Measurements from ENCODE around the gene L3MBTL4. TPM values are rescaled to one million over a fixed set of nuclear protein-coding genes. Genes with fewer than 3 reads are reported as not detected.

The L3MBTL4 gene
- total and polyA plus RNA-seq, 9 donors = 4.2 to 79.1 (median 23.7) TPM

DNA sequence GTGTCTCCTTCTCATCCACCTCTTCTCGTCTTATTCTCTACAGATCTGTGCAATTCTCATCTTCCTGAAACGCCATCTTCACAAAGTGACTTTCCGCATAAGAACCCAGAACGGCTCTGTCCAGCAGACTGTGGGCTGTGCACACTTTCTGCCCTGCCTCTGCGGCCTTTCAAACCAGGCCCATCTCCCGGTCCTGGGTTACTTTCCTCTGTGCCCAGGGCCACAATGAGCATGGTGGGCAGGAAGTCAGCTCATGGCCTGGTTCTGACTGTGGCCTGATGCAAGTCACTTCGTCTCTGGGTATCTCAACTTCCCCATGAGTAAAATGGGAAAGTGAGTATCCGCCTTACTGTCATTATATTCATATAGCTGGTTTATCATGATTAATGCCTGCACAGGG is 447.7 kb downstream of the L3MBTL4 start:
- intact Hi-C loops (cut with DNase I) = no loop called here
- Histone ChIP-seq H3K27ac (no peak overlapping the region), H3K36me3 (no peaks in the 10 kb centered on the region), H3K27me3 (no peaks in the 10 kb centered on the region), H3K4me3 (no peak overlapping the region), H3K4me1 (ENCODE audit: insufficient read depth) (no peaks in the 10 kb centered on the region), H3K9me3 (no peaks in the 10 kb centered on the region)
- WGBS, 3 donors = 87 to 91% (median 88%) methylated on average over 8 of the region's 8 CpGs
- DNase-seq = no peak
- TF ChIP-seq POLR2A (IDR thresholded peaks at IDR 0.05) = no peak
- TF ChIP-seq, protein P1, sequence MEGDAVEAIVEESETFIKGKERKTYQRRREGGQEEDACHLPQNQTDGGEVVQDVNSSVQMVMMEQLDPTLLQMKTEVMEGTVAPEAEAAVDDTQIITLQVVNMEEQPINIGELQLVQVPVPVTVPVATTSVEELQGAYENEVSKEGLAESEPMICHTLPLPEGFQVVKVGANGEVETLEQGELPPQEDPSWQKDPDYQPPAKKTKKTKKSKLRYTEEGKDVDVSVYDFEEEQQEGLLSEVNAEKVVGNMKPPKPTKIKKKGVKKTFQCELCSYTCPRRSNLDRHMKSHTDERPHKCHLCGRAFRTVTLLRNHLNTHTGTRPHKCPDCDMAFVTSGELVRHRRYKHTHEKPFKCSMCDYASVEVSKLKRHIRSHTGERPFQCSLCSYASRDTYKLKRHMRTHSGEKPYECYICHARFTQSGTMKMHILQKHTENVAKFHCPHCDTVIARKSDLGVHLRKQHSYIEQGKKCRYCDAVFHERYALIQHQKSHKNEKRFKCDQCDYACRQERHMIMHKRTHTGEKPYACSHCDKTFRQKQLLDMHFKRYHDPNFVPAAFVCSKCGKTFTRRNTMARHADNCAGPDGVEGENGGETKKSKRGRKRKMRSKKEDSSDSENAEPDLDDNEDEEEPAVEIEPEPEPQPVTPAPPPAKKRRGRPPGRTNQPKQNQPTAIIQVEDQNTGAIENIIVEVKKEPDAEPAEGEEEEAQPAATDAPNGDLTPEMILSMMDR (IDR thresholded peaks at IDR 0.05) = no peak
- no peak for TF ChIP-seq EP300 (IDR thresholded peaks at IDR 0.05)

DNA sequence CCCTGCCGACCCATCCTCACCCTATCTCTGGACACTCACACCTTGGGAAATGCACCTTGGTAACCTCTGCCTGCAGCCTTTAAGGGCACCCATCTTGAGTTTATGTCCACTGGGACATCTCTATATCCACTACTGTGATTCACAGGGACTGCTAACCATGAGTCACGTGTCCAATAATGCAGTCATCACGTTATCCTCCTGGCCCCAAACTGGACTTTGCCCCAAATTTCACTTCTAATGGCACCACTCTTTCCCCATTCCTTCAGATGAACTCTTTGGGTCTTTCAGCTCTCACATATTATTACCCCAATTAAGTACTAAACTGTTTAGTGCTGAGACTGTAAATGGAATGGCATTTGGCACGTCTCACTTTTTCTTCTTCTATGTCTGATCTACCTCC is 448.2 kb downstream of the L3MBTL4 start:
- H3K36me3 ChIP-seq = no peaks in the 10 kb centered on the region
- WGBS, 3 donors = 81 to 91% (median 83%) methylated on average over 4 of the region's 4 CpGs
- TF ChIP-seq EP300 (IDR thresholded peaks at IDR 0.05) = no peak
- no peak for TF ChIP-seq POLR2A (IDR thresholded peaks at IDR 0.05)
- TF ChIP-seq, protein P1 (IDR thresholded peaks at IDR 0.05) = no peak
- H3K4me1 ChIP-seq (ENCODE audit: insufficient read depth) = no peaks in the 10 kb centered on the region
- no peaks in the 10 kb centered on the region for H3K27me3 ChIP-seq
- DNase-seq = no peak
- H3K9me3 ChIP-seq = no peaks in the 10 kb centered on the region
- intact Hi-C loops (cut with DNase I) = no loop called here
- H3K4me3 ChIP-seq = no peak overlapping the region
- H3K27ac ChIP-seq = no peak overlapping the region

DNA sequence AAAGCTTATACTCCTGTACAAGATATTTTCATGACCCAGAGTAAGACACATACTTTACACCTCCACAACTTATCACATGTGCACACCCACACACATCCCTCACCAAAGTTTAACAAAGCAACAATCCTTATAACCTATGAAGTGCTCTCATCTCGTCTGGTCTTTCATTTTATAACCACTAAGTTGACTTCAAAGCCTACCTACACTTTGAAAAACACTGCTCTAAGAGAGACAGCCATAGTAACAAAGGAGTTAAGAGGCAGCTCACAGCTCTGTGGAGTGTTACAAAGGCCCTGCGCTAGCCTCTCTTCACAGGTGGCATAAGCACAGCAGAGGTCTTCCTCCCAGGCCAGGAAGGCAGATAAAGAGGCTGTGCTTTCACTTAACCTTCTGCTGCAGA is 449.7 kb downstream of the L3MBTL4 start:
- Histone ChIP-seq H3K27me3 (no peaks in the 10 kb centered on the region), H3K36me3 (no peaks in the 10 kb centered on the region), H3K4me1 (ENCODE audit: insufficient read depth) (no peaks in the 10 kb centered on the region), H3K27ac (no peak overlapping the region), H3K4me3 (no peak overlapping the region), H3K9me3 (no peaks in the 10 kb centered on the region)
- no peak for DNase-seq
- 61 to 68% (median 68%) methylated on average over 2 of the region's 2 CpGs for WGBS, 3 donors
- TF ChIP-seq EP300 (IDR thresholded peaks at IDR 0.05) (no peak), POLR2A (IDR thresholded peaks at IDR 0.05) (no peak)
- TF ChIP-seq, protein P1 (IDR thresholded peaks at IDR 0.05) = no peak
- intact Hi-C loops (cut with DNase I) = no loop called here

DNA sequence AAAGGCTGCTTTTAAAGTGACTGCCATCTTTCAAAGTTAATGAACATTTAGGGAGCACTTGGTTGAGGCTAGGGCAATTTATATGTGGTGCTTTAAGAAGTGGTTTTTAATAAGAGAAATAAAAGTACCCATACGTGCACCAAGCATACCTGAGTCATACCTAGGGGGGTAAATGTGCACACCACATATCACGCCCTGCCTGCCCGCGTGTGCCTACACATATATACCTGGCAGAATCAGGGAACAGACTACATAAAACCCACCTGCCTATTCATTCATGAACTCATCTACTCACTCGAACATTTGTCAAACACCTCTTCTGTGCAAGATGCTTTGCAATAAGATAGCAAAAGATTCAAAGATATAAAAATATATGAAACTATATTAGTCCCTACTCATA is 450.1 kb downstream of the L3MBTL4 start:
- no peaks in the 10 kb centered on the region for H3K9me3 ChIP-seq
- no peaks in the 10 kb centered on the region for H3K36me3 ChIP-seq
- H3K27me3 ChIP-seq = no peaks in the 10 kb centered on the region
- H3K4me1 ChIP-seq (ENCODE audit: insufficient read depth) = no peaks in the 10 kb centered on the region
- TF ChIP-seq, protein P1 (IDR thresholded peaks at IDR 0.05) = no peak
- TF ChIP-seq POLR2A (IDR thresholded peaks at IDR 0.05) = no peak
- no peak for TF ChIP-seq EP300 (IDR thresholded peaks at IDR 0.05)
- DNase-seq = no peak
- no peak overlapping the region for H3K4me3 ChIP-seq
- 80 to 95% (median 82%) methylated on average over 5 of the region's 5 CpGs for WGBS, 3 donors
- H3K27ac ChIP-seq = no peak overlapping the region
- intact Hi-C loops (cut with DNase I) = no loop called here

DNA sequence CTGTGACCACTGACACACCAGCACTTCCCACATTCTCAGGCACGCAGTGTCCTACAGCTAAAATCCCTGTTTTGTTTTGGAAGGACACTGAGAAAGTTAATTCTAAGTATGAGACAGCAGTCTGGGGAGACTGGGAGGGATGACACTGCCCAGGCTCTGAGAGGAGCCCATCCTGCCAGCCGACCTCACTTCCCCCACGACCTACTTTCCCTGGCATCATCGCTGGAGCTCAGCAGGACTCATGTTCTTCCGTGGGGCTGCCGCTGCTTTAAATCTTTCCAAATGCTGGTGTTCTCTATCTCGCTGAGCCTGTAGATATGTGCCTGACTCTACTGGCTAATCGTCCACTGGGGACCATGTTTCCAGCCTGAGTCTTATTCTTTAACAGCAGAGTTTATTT is 450.6 kb downstream of the L3MBTL4 start:
- 79 to 84% (median 79%) methylated on average over 8 of the region's 8 CpGs for WGBS, 3 donors
- intact Hi-C loops (cut with DNase I) = no loop called here
- Histone ChIP-seq H3K36me3 (no peaks in the 10 kb centered on the region), H3K27ac (no peak overlapping the region), H3K4me3 (no peak overlapping the region), H3K4me1 (ENCODE audit: insufficient read depth) (no peaks in the 10 kb centered on the region), H3K27me3 (no peaks in the 10 kb centered on the region), H3K9me3 (no peaks in the 10 kb centered on the region)
- DNase-seq = no peak
- TF ChIP-seq EP300 (IDR thresholded peaks at IDR 0.05) (no peak), POLR2A (IDR thresholded peaks at IDR 0.05) (no peak)
- TF ChIP-seq, protein P1 (IDR thresholded peaks at IDR 0.05) = no peak
